Activated CD8-positive, alpha-beta memory T cell treated with anti-CD3 and anti-CD28 coated beads, Interleukin-2, amount 50 U/mL, for 1 hour (primary cell): ENCODE data around the gene ZPBP2.
A peak's percentile ranks its signal among the peaks of the same experiment; 100 is the strongest.
"Not testable (repeated sequence)": the region's sequence is repeated elsewhere in the genome, so short reads cannot be mapped to it uniquely, and the experiment has no call there.

Source experiments
- DNase-seq: peaks from one replicate; pipeline ENCODE4 v3.0.0-alpha.2; 2020; ENCODE audit errors: extremely low read depth

The ZPBP2 gene

DNA sequence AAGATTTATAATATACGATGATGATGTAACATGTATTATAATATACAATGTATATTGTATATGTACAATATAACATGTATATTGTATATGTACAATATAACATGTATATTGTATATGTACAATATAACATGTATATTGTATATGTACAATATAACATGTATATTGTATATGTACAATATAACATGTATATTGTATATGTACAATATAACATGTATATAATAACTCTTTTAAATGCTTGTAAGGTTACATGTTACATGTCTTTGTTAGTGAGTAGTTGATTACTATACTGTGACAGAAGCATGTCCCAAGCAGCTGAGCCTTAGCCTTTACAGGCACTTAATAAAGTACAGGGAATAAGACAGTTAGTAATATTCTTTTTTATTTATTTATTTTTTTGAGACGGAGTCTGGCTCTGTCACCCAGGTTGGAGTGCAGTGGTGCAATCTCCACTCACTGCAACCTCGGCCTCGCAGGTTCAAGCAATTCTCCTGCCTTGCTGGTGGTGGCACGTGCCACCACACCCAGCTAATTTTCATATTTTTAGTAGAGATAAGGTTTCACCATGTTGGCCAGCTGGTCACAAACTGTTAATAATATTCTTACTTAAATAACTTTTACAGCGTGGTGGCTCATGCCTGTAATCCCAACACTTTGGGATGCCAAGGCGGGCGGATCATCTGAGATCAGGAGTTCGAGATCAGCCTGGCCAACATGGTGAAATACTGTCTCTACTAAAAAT is 11.9 kb upstream of the ZPBP2 start:
- not testable (repeated sequence) for DNase-seq

DNA sequence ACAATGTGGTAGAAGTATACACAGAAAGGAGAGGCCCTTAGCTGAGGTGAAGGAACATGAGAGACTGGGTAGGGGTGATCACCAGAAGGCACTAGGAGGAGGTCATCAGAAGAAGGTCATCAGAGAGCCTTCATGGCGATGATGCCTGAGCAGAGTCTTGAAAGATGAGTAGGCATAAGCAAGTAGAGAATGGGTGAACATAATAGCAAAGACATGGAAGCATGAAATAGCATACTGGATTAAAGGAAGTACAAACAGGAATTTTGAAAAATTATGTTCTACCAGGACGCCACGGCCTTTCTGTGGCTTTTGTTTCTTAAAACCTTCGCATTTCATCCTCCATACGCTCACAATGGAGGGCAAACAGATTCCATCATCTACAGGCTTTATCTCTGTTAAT is 6.8 kb upstream of the ZPBP2 start:
- no peak for DNase-seq

DNA sequence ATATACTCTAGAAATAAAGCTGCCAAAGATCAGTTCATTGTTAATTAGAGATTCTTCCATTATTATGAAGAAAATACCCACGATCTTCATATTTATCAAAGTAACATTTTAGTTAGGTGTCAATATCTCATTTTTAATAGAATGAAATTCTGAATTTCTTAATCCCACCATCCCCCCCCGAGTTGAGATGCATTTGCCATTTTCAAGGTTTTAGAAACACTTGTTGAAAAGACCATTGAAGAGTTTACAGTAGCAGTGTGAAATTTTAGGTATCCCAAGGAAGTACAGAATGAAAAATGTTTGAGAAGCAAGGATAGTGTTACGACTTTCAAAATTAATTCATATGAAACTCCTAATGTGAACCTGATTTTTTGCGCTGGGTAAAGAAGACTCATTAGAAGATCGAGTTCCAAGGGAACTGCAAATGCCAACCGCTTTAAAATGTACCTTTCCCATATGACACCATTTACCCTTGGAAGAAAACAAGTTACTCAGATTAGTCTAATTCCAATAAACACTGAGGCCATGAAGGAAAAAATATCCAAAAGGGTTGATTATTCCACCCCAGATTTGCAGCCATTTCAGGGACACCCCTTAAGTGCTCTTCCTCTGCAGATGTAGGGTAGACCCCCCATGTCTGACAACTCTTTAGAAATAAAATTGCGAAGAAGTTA is 4.6 kb upstream of the ZPBP2 start:
- DNase-seq, result no peak

DNA sequence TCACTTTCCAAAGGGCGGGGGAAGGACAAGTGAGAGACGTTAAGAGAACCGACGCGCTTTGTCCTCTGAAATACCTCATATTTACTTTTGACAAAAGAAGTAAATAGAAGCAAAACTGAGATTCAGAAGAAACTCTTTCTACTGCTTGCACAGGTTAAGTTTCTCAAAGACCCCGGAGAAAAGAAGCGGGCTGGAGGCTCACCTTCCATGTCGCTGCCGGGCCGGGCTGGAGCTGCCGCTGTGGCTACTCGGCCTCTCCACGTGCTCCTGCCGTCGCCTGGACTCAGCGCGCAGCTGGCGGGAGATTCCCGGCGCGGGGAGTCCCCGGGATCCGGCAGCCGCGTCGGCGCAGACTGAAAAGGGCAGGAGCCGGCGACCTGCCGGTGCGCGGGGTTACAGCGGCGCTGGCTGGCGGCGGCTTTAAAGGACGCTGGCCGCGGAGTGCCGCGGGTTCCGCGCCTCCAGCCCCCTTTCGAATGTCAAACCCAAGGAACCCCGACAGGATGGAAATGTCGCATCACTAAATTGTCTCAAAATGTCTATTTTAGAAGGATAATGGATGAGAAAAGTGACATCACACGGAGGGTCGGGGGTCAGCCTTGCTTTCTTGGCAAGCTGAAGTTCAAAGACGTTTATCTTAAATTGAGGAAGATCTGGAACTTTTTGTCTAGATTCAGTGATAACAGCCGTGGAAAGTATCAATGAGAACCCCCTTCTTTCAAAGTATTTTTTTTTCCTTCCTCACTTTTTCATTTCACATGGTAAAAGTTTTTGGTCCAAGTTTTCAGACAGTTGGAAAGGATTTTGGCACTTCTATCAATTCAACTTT is 3.9 kb upstream of the ZPBP2 start, which contains the start of gene IKZF3:
Gene IKZF3 (minus strand): TSS at position 395 of the 829 bp plus-strand sequence. CDS start 186 bp downstream, at position 209.
- DNase-seq, result peak; percentile 59

DNA sequence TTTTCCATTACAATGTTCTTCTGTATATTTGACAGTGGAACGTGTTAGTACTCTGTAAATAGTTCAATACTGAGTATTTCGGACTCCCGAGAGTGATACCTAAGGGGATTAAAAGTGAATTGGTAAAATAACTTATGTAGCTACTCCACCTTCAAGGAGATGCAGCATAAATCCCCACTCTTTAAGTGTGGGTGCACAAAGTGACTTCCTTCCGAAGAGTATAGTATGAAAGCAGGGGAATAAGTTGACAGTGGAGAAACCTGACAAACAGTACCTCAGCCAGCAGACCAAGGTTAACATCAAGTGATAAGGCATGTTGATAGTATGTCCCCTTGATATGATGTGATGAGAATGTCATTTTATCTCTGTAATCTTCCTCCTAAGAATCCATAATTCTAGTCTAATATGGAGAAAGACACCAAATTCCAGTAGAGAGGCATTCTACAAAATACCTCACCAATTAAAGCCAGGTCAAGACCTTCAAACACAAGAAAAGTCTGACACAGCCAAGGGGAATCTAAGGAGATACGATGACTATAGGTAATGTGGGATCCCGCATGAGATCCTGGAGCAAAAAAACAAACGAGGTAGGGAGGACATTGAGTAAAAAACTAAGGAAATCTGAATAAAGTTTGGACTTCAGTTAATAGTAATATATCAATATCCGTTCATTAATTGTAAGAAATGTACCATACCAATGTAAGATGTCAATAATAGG is 1.8 kb upstream of the ZPBP2 start:
- no peak for DNase-seq

DNA sequence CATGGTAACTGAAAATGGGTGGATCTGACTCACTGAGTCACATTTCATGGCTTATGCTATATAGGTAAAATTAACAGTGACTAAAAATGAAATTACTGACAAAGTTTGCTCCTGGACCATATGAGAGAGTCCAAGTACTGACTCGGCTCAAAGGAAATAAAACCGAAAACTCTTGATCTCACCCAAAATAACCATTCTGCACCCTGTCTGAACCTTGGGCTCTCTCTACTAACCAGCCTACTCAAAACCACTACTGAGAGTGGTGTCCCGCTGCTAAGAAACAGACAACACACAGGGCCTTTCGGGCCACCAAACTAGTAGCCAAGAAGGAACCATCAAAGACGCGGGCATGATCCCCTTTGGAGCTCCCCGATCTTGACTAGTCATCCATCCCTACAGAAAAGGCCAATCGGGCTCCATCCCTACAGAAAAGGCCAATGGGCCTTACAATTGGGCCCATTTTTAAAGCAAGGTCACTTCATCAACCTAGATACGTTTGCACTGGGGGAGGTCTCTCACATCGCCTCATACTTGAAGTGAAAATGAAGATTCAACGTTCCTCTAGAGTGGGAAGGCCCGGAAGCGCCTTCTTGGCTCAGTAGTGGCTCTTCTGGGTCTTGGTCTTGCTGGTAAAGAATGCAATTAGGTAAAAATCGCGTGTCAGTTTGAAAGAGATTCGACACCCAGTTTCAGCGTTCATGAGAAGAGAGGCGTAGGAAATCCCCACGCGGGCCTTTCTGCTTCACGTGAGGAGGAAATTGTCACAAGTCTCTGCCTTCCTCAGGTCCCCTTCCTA is 720 bp upstream of the ZPBP2 start:
- DNase-seq, result no peak

DNA sequence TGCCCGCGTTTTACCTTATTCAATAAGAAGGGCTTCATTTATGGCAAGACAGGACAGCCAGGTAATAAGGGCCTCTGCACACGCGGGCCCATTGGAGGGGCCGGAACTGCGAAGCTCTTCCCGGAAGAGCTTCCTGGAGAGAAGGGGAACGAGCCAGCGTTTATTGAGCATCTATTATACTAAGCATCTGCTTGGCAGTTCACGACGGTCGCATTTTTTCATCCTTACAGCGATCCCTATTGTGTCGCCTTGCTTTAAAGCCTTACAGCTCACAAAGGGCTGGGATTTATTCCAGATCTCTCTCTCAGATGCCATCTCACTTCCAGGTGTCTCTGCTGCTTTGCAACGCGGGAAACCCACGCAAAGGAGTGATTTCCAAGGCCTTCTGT is 546 bp downstream of the ZPBP2 start:
- DNase-seq, result no peak

DNA sequence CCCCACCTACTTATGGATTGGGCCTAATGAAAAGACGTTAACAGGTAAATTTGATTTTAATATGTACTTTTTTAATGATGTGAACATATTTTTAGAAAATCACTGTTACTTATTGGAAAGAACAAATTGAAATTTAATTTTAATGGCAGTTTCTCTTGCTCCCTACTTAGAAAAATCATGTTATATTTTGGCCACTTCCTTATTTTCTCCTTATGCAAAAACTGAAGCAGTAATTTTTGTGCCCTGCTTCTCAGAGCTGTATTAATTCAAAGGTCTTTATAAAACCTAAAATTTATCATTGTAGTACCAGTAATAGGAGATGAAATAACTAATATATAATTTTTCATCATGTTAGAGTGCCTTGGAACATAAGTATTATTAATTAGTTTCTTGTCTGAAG is 2.8 kb downstream of the ZPBP2 start:
- DNase-seq, result no peak

DNA sequence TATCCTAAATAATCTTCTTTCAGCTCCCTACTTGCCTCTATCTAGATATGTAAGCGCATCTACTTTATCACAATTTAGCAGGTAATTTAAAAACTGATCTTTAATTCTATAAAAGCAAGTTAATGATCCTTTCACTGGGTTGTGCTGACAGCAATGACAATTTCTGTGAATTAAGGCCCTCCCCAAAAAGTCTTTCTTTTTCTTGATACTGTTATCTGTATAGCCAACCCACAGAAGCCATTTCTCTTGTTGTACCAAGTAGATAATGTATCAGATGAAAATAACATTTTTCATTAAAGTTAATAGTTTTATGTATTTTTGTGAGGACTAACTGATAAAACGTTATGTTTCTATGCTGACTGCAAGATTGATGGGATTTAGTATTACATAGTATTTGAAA is 3.8 kb downstream of the ZPBP2 start:
- DNase-seq, result no peak

DNA sequence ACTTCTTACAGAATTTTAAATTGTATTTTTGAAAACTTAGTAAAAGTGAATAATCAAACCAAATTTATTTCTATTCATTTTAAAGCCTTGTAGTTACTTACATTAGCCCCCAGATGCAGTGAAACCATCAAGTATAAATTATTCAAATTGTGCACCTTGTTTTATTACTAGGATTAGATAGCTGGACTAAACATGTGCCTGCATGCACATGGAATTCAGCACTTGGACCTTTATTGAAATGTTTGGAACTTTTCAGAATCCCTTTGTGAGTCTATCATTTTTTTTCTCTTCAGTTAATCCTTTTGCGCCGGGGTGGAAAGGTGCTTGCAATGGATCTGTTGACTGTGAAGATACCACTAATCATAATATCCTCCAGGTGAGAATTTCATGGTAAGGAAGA is 4.7 kb downstream of the ZPBP2 start:
- no peak for DNase-seq

DNA sequence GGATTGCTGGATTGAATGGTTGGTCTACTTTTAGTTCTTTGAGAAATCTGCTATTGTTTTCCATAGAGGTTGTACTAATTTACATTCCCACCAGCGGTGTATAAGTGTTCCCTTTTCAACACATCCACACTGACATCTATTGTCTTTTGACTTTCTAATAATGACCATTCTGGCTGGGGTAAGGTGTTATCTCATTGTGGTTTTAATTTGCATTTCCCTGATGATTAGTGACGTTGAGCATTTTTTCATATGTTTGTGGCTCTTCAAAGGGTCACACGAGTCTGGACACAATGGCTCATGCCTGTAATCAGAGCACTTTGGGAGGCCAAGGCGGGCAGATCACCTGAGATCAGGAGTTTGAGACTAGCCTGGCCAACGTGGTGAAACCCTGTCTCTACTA is 18.1 kb downstream of the ZPBP2 start:
- not testable (repeated sequence) for DNase-seq

DNA sequence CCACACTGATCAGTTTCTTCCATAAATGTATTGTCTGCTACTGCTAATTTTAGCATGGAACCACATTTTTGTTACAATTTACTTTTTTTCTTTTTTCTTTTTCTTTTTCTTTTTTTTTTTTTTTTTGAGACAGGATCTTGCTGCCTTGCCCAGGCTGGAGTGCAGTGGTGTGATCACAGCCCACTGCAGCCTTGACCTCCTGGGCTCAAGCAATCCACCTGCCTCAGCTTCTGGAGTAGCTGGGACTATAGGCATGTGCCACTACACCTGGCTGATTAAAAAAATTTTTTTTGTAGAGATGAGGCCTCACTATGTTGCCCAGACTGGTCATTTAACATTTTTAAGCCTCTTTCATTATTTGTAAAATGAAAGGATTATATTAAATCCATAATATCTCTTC is 19.1 kb downstream of the ZPBP2 start:
- no peak for DNase-seq

DNA sequence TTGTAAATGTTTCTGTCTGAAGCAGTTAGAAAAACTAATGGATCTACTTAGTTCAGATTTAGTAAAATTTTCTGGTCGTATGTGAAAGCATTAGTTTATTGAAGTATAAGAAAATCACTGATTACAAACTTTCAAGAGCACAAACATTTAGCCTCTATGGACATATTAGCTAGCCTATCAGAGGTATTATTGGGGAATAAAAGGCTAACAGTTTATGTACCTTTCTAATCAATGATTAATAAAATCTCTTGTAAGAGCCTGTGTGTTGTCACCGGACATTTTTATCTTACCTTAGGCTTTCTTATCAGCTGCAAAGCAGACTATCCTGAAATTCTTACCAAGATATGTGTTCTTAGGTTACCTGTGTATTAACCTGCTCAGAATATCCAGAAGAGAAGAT is 21.2 kb downstream of the ZPBP2 start:
- no peak for DNase-seq

DNA sequence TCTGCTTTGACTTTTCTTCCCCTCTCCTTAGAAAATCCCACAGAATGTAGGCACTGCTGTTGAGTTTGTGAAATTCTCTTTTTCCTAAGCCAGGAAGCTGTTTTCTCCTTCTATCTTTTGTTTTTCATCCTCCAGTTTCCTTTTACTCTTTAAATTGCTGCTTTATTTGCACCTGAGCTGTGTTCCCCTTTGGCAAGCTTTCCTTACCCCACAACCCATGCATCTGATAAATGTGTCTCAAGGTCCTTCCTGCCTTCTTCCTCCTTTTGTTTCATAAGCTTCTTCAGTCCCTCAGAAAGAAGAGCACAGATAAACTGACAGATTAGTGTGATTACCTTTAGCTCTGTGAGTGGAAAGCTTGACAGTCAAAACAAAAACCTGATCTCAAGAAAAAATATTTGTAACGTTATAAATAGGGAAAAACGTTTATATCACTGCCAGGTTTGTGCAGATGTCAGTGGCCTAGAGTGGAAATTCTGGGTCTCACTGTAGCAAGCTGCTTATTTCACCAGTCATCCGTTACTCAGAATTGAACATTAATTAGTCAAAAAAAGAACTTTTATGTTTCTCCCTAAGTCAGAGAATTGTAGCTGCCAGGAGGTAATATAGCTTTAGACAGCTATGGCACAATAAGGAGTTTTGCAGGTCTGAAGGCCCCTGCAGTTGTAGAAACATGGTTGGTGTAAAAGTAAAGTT is 26.8 kb downstream of the ZPBP2 start:
- no peak for DNase-seq

DNA sequence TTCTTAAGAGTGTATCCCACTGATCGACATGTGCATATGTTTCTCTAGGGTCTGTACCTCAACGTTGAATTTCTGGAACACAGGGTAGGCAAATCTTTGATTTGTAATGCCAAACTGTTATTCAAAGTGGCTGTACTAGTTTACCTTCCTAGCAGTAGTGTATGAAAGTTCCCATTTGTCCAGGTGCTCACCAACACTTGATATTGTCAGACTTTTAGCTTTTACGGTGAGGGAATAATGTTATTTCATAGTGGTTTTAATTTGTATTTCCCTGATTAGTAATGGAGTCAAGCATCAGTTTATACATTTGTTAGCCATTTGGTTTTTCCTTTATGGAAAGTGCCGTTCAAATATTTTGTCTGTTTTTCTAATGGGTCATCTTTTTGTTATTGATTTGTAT is 30.1 kb downstream of the ZPBP2 start:
- no peak for DNase-seq

DNA sequence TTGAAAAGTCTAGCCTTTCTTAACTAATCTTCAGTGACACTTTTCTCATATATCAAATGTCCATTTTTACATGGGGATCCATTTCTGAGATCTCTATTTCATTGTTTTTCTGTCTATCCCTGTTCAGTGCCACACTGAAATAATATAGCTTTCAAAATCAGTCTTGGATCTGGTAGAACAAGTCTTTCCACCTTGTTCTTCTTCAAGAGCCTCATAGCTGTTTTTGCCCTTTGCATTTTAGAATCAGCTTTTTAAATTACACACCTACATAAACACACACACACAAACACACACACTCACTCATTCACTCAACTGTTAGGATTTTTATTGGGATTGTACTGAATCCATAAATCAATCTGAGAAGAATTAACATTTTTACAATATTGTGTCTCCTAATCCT is 31.2 kb downstream of the ZPBP2 start:
- DNase-seq, result no peak

DNA sequence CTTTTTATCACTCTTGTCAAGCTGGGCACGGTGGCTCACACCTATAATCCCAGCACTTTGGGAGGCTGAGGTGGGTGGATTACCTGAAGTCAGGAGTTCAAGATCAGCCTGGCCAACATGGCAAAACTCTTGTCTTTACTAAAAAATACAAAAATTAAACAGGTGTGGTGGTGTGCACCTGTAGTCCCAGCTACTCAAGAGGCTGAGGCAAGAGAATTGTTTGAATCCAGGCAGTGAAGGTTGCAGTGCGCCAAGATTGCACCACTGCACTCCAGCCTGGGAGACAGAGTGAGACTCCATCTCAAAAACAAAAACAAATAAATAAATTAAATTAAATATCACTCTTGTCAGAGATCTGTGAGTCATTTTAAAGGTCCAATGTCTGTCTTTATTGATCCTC is 34.0 kb downstream of the ZPBP2 start:
- not testable (repeated sequence) for DNase-seq

DNA sequence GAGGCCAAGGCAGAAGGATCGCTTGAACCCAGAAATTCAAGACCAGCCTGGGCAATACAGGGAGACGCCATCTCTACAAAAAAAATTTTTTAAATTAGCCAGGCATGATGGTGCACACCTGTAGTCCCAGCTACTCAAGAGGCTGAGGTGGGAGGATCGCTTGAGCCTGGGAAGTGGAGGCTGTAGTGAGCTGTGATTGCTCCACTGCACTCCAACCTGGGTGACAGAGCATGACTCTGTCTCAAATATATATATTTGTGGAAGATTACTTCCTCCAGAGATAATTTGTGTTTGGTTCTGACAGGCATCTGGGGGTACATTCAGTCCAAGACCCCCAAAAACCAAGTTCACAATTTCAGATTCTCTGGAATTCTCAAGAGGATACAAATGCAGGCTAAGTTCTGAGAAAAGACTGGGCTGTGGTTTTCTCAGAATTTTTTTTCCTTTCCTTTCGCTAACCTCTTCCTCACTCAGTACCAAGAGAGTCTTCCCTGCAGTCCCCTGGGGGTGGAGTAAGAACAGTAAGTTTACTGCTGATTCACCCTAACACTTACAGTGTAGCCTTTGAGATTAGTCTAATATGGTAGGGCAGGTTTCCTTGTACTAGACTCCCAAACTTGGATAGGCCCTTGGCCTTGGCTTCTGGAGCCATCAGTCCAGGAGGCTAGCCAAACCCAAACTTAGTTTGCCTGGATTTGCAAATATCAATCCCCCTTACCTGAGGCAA is 35.3 kb downstream of the ZPBP2 start:
- DNase-seq, result no peak

DNA sequence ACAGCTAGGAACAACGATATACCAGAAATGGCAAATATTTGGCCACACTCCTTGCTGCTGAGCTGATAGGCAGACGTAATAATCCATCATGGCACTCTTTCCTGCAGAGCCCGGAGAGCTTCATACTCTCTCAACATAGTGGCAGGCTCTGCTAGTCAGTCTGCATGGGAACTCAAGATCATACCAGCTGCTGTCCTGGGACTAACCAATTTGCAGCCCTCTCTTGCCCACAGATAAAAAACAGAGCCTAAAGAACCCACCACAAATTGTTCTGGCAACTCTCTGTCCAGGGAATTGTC is 36.9 kb downstream of the ZPBP2 start:
- no peak for DNase-seq

DNA sequence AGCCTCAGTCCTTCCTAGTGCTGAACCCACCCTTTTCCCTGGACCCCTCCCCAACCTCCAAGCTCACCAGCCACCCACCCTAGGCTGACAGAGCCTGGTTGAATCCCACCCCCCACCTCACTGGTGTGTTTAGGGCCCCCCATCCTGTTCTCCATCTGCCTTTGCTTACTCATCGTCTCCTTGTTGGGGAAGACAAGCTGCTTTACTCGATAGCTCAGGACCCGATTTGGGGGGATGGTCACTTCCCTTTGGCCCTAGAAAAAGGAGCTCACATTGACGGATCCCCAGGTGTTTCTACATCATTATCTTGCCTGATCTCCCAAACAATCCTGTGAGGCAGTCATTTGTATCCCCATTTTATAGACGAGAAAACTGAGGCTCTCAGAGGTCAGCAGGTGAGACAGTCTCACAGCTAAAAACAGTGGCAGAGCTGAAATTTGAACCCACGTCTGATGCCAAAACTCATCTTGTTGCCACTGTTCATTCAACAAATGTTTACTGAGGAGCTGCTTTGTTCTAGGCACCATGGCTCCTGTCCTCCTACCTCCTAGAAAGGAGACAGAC is 40.9 kb downstream of the ZPBP2 start:
- DNase-seq, result no peak
